K562 (cell line): Measurements from ENCODE around the gene RAB31. TPM values are rescaled to one million over a fixed set of nuclear protein-coding genes. Genes with fewer than 3 reads are reported as not detected.
A peak's percentile ranks its signal among the peaks of the same experiment; 100 is the strongest.

ENCODE experiments used
- ATAC-seq: fragments of 200-7000 bp; cut with Tn5 transposase; 3 replicates; pipeline ENCODE4 v1.9.1; 2020; ENCODE audit warnings: moderate library complexity
- BruUV-seq: library from RNA; stranded (reverse); fragments of 400-500 nt; replicated peaks from 2 replicates; lab custom pipeline; 2021; lab: Mats Ljungman, UMichigan
- CTCF ChIA-PET: fragments of 300-600 bp; formaldehyde crosslinking; extraction: SDS; loops from one replicate; lab custom pipeline; 2021; ENCODE audit warnings: low intra/inter-chr PET ratio; lab: Yijun Ruan, JAX
- POLR2A ChIA-PET: fragments of 300-600, 350-650 bp; sonication (Branson Sonifier 250); formaldehyde crosslinking; extraction: SDS; loops from one replicate; lab custom pipeline; 2021; ENCODE audit warnings: antibody characterized with exemption, inconsistent platforms; lab: Yijun Ruan, JAX
- DNase-seq, 4 experiments: peaks; one replicate each; pipeline versions ENCODE4 v3.0.0 to v3.0.0-alpha.2; 2011 to 2018; ENCODE audit warnings: low spot score in 3 of 4, mixed read lengths in 3 of 4; ENCODE audit errors: extremely low read depth in 1 of 4
- FAIRE-seq: peaks from 2 replicates; lab custom pipeline; 2011; peaks lifted over from hg19 to GRCh38; lab: Jason Lieb, UNC
- H2AFZ ChIP-seq: 2 replicates; pipeline ENCODE4 v1.6.0; 2011; ENCODE audit warnings: low read depth, low read length, control low read depth, inconsistent platforms
- H3K27ac ChIP-seq: fragments of 200-600 bp; 3 replicates; pipeline ENCODE4 v1.8.0; 2011; ENCODE audit warnings: low read depth, mild to moderate bottlenecking, control low read depth, inconsistent platforms, low read length, moderate library complexity, mixed read lengths; ENCODE audit errors: extremely low read depth
- H3K27me3 ChIP-seq, 2 experiments: fragments of 300-600 bp in 1 of 2; 2 replicates in 1 of 2; 3 replicates in 1 of 2; pipeline versions ENCODE4 v1.6.0 to v1.8.0; 2011; ENCODE audit warnings: inconsistent platforms in 2 of 2, low read length in 2 of 2, mild to moderate bottlenecking in 1 of 2, mixed read lengths in 1 of 2, moderate library complexity in 1 of 2; ENCODE audit not compliant: control insufficient read depth in 2 of 2, insufficient read depth in 2 of 2
- H3K36me3 ChIP-seq: fragments of 300-600 bp; 3 replicates; pipeline ENCODE4 v1.8.0; 2011; ENCODE audit warnings: mild to moderate bottlenecking, low read length, inconsistent platforms; ENCODE audit not compliant: control insufficient read depth, insufficient read depth
- H3K4me1 ChIP-seq, 2 experiments: fragments of 200-600 bp in 1 of 2; replicated peaks in 1 of 2; 2 replicates in 1 of 2; 3 replicates in 1 of 2; pipeline versions ENCODE4 v1.5.1 to v1.8.0; 2011; ENCODE audit warnings: inconsistent platforms in 2 of 2, low read length in 2 of 2, mild to moderate bottlenecking in 1 of 2, mixed read lengths in 1 of 2, moderate library complexity in 1 of 2; ENCODE audit not compliant: control insufficient read depth in 2 of 2, insufficient read depth in 2 of 2
- H3K4me2 ChIP-seq: 2 replicates; pipeline ENCODE4 v1.6.1; 2011; ENCODE audit warnings: low read length, control low read depth, inconsistent platforms, mixed read lengths; ENCODE audit not compliant: insufficient read depth
- H3K4me3 ChIP-seq: fragments of 200-600 bp; sonication (generic), shearing (Covaris generic); 2 replicates; pipeline ENCODE4 v1.5.1; 2016; ENCODE audit warnings: control low read depth, inconsistent platforms
- H3K79me2 ChIP-seq: fragments of 200-600 bp; 3 replicates; pipeline ENCODE4 v1.8.0; 2011; ENCODE audit warnings: low read length, inconsistent platforms; ENCODE audit not compliant: control insufficient read depth, insufficient read depth
- H3K9ac ChIP-seq, 2 experiments: 2 replicates each; pipeline versions ENCODE4 v1.6.0 to v1.6.1; 2011; ENCODE audit warnings: low read depth in 2 of 2, low read length in 2 of 2, control low read depth in 1 of 2, inconsistent platforms in 1 of 2, mild to moderate bottlenecking in 1 of 2, mixed read lengths in 1 of 2; ENCODE audit not compliant: insufficient read depth in 1 of 2
- H3K9me1 ChIP-seq: one replicate; pipeline ENCODE4 v1.6.0; 2011; ENCODE audit warnings: inconsistent platforms, mild to moderate bottlenecking, low read length, moderate library complexity; ENCODE audit not compliant: control insufficient read depth, insufficient read depth
- H3K9me3 ChIP-seq: replicated peaks from 2 replicates; pipeline ENCODE4 v1.5.1; 2011; ENCODE audit warnings: low read depth, low read length, inconsistent platforms; ENCODE audit not compliant: control insufficient read depth, insufficient read depth
- H4K20me1 ChIP-seq: replicated peaks from 2 replicates; pipeline ENCODE4 v1.6.1; 2011; ENCODE audit warnings: low read length, inconsistent platforms, mixed read lengths; ENCODE audit not compliant: control insufficient read depth, insufficient read depth
- BMI1 ChIP-seq: fragments of 150-350 bp; IDR thresholded peaks from 2 replicates; pipeline ENCODE4 v1.6.1; 2014; ENCODE audit warnings: low read length
- GTF2F1 ChIP-seq: IDR thresholded peaks from 2 replicates; pipeline ENCODE4 v1.6.1; 2011; ENCODE audit warnings: low read depth, low read length, improper control_type of control experiment
- HDAC3 ChIP-seq: fragments of 450-650 bp; IDR thresholded peaks from 2 replicates; pipeline ENCODE4 v1.6.1; 2018; ENCODE audit warnings: borderline replicate concordance, mild to moderate bottlenecking, moderate library complexity; ENCODE audit not compliant: partially characterized antibody
- POLR3G ChIP-seq: IDR thresholded peaks from 2 replicates; pipeline ENCODE4 v1.6.1; 2011; ENCODE audit not compliant: insufficient read length, insufficient replicate concordance; ENCODE audit errors: extremely low read depth
- SIN3B ChIP-seq: fragments of 450-650 bp; IDR thresholded peaks from 2 replicates; pipeline ENCODE4 v1.6.1; 2017; ENCODE audit warnings: low read depth, mild to moderate bottlenecking, moderate library complexity
- XRCC3 ChIP-seq: fragments of 450-650 bp; IDR thresholded peaks from 2 replicates; pipeline ENCODE4 v1.6.1; 2017; ENCODE audit warnings: mild to moderate bottlenecking, moderate library complexity
- WGBS: fragments of 100-300 bp; shearing (Covaris generic); methylation state at CpG from one replicate; pipeline ENCODE4 v1.1.6; 2016; ENCODE audit warnings: low coverage, mixed read lengths; ENCODE audit not compliant: insufficient coverage; ENCODE audit errors: missing lambda C conversion rate; 5-methylcytosine and 5-hydroxymethylcytosine counted together
- in situ Hi-C: fragments of 300-500 bp; cut with MboI; formaldehyde crosslinking; loops from 4 replicates; pipeline ENCODE4 v1.15.0; 2018; ENCODE audit warnings: inconsistent platforms, mixed read lengths
- intact Hi-C: fragments of 100-400 bp; cut with micrococcal nuclease; formaldehyde crosslinking; loops from 2 replicates; pipeline ENCODE4 v1.14.2; 2022
- polyA plus RNA-seq, 8 experiments: library from polyadenylated mRNA; depleted of rRNA in 4 of 8; stranded (reverse) in 5 of 8; unstranded in 3 of 8; fragments of >200 nt; fragmentation: Nextera tagmentation in 2 of 8; fragmentation: Illumina TruSeq in 1 of 8; extraction: Ambion mirVana in 2 of 8; extraction: Trizol in 1 of 8; gene quantifications; 2 replicates each; pipeline versions ENCODE4 v1.2.1 to v1.2.3, GENCODE V29; 2011 to 2014; ENCODE audit warnings: inconsistent platforms in 1 of 8, missing spikeins in 1 of 8
- total RNA-seq, 7 experiments: library from RNA; depleted of rRNA in 6 of 7; stranded (reverse); fragments of >200 nt in 6 of 7; fragmentation: Illumina TruSeq in 2 of 7; extraction: Trizol in 2 of 7; gene quantifications; 2 replicates each; pipeline versions ENCODE4 v1.2.1 to v1.2.3, GENCODE V29; 2011 to 2021; ENCODE audit warnings: low replicate concordance in 1 of 7
- TF ChIP-seq, protein P1 (sequence below), 3 experiments: fragments of 200-800 bp in 1 of 3; sonication (Bioruptor generic) in 1 of 3; sonication (generic) in 1 of 3; formaldehyde crosslinking in 1 of 3; IDR thresholded peaks; 2 replicates each; pipeline versions ENCODE4 v1.6.1 to v1.8.0; 2016 to 2022; ENCODE audit warnings: mild to moderate bottlenecking in 2 of 3, missing compliant biosample characterization in 2 of 3, missing genetic modification characterization in 2 of 3, missing genetic modification reagents in 1 of 3
- TF ChIP-seq, protein P2 (sequence below): fragments of 450-650 bp; IDR thresholded peaks from 2 replicates; pipeline ENCODE4 v1.6.1; 2014; ENCODE audit warnings: low read depth, mild to moderate bottlenecking, moderate library complexity, borderline replicate concordance
- TF ChIP-seq, protein P3 (sequence below): fragments of 250-450 bp; sonication (Bioruptor Pico); IDR thresholded peaks from 2 replicates; pipeline ENCODE4 v1.8.0; 2021; ENCODE audit warnings: moderate library complexity, mild to moderate bottlenecking, inconsistent platforms

RAB31 gene
- total and polyA plus RNA-seq, 9 of the 15 experiments (the other 6 are each of a cell fraction or from before 2014, with no cell fraction given), result 20.7 to 70.4 (median 41.3) TPM

DNA sequence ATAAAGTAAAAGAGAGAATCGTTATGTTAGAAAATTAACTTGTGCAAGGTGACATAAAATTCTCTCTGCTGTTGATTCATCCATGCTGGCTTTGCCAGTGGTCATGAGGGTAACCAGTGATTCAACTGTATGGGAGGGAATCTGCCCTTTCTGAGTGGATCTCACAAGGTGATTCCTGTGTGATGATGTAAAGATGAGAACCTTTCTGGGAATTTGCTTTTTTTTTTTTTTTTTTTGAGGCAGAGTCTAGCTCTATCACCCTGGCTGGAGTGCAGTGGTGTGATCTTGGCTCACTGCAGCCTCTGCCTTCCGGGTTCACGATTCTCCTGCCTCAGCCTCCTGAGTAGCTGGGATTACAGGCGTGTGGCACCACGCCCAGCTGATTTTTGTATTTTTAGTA is 23.3 kb downstream of the RAB31 start:
- no peaks in the 10 kb centered on the region for H3K9me3 ChIP-seq
- CTCF ChIA-PET, result no interaction called here
- POLR2A ChIA-PET, result interaction anchor here (0.9 to 2.2 kb wide), 4 partner anchors 9 to 24 kb away, joined by 3 to 9 read pairs (median 4); partner anchors contain the start of gene RAB31
- TF ChIP-seq, protein P1, sequence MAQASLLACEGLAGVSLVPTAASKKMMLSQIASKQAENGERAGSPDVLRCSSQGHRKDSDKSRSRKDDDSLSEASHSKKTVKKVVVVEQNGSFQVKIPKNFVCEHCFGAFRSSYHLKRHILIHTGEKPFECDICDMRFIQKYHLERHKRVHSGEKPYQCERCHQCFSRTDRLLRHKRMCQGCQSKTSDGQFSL (CRISPR knock-in tag; IDR thresholded peaks at IDR 0.05), result no peak
- TF ChIP-seq, protein P1 (tag; IDR thresholded peaks at IDR 0.05), result no peak
- no peak for TF ChIP-seq GTF2F1
- peaks cover 0 to 6% of the 10 kb centered on the region in 2 experiments; a peak in 3 of 5 replicates for H3K4me1 ChIP-seq
- H4K20me1 ChIP-seq, result no peaks in the 10 kb centered on the region
- intact Hi-C loops (no loop called here), in situ Hi-C loops (no loop called here)
- 72% methylated on average over 5 of the region's 5 CpGs for WGBS
- FAIRE-seq (no peak), DNase-seq (no peak), ATAC-seq (no peak)
- no peaks in the 10 kb centered on the region for H3K9me1 ChIP-seq
- H3K4me3 ChIP-seq, result no peak overlapping the region
- H3K4me2 ChIP-seq, result no peak overlapping the region
- peaks cover 15% of the 10 kb centered on the region; the same call in 2 of the 3 replicates for H3K79me2 ChIP-seq
- no peak overlapping the region for H3K27ac ChIP-seq
- no TSS peak for BruUV-seq
- no peak overlapping the region for H3K9ac ChIP-seq
- H3K27me3 ChIP-seq, result no peaks in the 10 kb centered on the region
- H3K36me3 ChIP-seq, result peaks cover 19% of the 10 kb centered on the region; the same call in 2 of the 3 replicates
- no peak overlapping the region for H2AFZ ChIP-seq

DNA sequence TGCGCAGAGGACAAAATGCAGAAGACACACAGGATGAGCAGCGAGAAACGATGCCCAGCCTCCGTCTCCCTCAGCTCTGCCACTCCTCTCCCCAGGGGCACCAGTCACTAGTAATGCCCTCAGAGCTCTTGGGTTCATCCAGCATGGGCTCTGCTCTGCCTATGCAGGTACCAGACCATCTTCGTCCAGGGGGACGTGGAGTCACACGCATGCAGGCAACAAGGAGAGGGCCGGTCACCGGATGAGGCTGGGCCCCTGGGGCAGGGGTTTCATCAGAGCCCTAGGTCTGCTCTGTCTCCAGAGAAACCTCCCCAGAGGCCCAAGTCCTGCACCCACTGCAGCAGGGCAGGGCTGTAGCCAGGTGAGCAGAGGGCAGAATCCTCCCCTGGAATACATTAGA is 23.9 kb downstream of the RAB31 start:
- WGBS, result 86% methylated on average over 9 of the region's 9 CpGs
- no TSS peak for BruUV-seq
- Histone ChIP-seq H3K9ac (peak overlapping the region in 1 of 2 experiments; percentile 23; a peak in 1 of 4 replicates), H4K20me1 (no peaks in the 10 kb centered on the region), H3K4me2 (no peak overlapping the region), H3K4me1 (peaks cover 1 to 6% of the 10 kb centered on the region in 2 experiments), H2AFZ (no peak overlapping the region), H3K27ac (no peak overlapping the region), H3K79me2 (peaks cover 13% of the 10 kb centered on the region; the same call in 2 of the 3 replicates), H3K27me3 (no peaks in the 10 kb centered on the region), H3K36me3 (peaks cover 19% of the 10 kb centered on the region; the same call in 2 of the 3 replicates), H3K4me3 (no peak overlapping the region), H3K9me1 (no peaks in the 10 kb centered on the region), H3K9me3 (no peaks in the 10 kb centered on the region)
- in situ Hi-C loops, result no loop called here
- CTCF ChIA-PET, result no interaction called here
- no peak for FAIRE-seq
- intact Hi-C loops, result no loop called here
- DNase-seq, result no peak
- POLR2A ChIA-PET, result interaction anchor here (2.2 kb wide), 1 partner anchor 11 kb away, joined by 9 read pairs; no protein-coding TSS in a partner anchor
- no peak for ATAC-seq
- TF ChIP-seq HDAC3, result no peak
- TF ChIP-seq POLR3G, result no peak
- TF ChIP-seq, protein P2, sequence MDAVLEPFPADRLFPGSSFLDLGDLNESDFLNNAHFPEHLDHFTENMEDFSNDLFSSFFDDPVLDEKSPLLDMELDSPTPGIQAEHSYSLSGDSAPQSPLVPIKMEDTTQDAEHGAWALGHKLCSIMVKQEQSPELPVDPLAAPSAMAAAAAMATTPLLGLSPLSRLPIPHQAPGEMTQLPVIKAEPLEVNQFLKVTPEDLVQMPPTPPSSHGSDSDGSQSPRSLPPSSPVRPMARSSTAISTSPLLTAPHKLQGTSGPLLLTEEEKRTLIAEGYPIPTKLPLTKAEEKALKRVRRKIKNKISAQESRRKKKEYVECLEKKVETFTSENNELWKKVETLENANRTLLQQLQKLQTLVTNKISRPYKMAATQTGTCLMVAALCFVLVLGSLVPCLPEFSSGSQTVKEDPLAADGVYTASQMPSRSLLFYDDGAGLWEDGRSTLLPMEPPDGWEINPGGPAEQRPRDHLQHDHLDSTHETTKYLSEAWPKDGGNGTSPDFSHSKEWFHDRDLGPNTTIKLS, result no peak
- no peak for TF ChIP-seq XRCC3
- TF ChIP-seq, protein P3, sequence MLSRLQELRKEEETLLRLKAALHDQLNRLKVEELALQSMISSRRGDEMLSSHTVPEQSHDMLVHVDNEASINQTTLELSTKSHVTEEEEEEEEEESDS (CRISPR knock-in tag), result no peak
- TF ChIP-seq BMI1, result no peak
- TF ChIP-seq SIN3B, result no peak
